Epithelial cell of esophagus (primary cell): Measurements from ENCODE around the gene HPRT1.

Source experiments
- DNase-seq: peaks from one replicate; pipeline ENCODE4 v3.0.0; 2010; ENCODE audit warnings: low read depth
- H3K4me3 ChIP-seq: 2 replicates; pipeline ENCODE4 v1.5.1; 2011; ENCODE audit warnings: mild to moderate bottlenecking, low read length, control low read depth
- CTCF ChIP-seq: IDR thresholded peaks from 2 replicates; pipeline ENCODE4 v1.5.1; 2011; ENCODE audit warnings: low read depth, mild to moderate bottlenecking, low read length, control low read depth, inconsistent platforms; ENCODE audit not compliant: insufficient read depth; ENCODE audit errors: missing control alignments

HPRT1 gene

GRCh38 chrX:134525086-134525792 lies 65.3 kb downstream of the HPRT1 start:
- TF ChIP-seq CTCF: no peak
- H3K4me3 ChIP-seq: no peak overlapping the region
- no peak for DNase-seq

GRCh38 chrX:134526399-134526798 lies 66.4 kb downstream of the HPRT1 start:
- peak; percentile 30 for DNase-seq

GRCh38 chrX:134528960-134529359 lies 69.0 kb downstream of the HPRT1 start:
- TF ChIP-seq CTCF: no peak
- no peak for DNase-seq
- no peak overlapping the region for H3K4me3 ChIP-seq

More at GRCh38 chrX:134526399-134526798, 66.4 kb downstream of the HPRT1 start:
- H3K4me3 ChIP-seq: no peak overlapping the region
- no peak for TF ChIP-seq CTCF

- no peak for TF ChIP-seq CTCF
- no peak for DNase-seq
- no peak overlapping the region for H3K4me3 ChIP-seq
Observed at GRCh38 chrX:134529481-134529880, 69.5 kb downstream of the HPRT1 start.

- no peak for TF ChIP-seq CTCF
- no peak overlapping the region for H3K4me3 ChIP-seq
Observed at GRCh38 chrX:134530845-134531244, 70.9 kb downstream of the HPRT1 start.

GRCh38 chrX:134533352-134533751 lies 73.4 kb downstream of the HPRT1 start:
- TF ChIP-seq CTCF: no peak
- no peak overlapping the region for H3K4me3 ChIP-seq

More at GRCh38 chrX:134530845-134531244, 70.9 kb downstream of the HPRT1 start:
- no peak for DNase-seq

GRCh38 chrX:134533952-134534351 lies 74.0 kb downstream of the HPRT1 start:
- no peak for DNase-seq
- no peak for TF ChIP-seq CTCF
- no peak overlapping the region for H3K4me3 ChIP-seq

More at GRCh38 chrX:134533352-134533751, 73.4 kb downstream of the HPRT1 start:
- no peak for DNase-seq
